Measurements from ENCODE around the gene RBM23. TPM values are rescaled to one million over a fixed set of nuclear protein-coding genes. Genes with fewer than 3 reads are reported as not detected.

Gene RBM23
- total RNA-seq, 1 donor from 2014 or later = 102 TPM

- Mint-ChIP-seq H3K4me1 (ENCODE audit: unreplicated experiment) (peaks cover 21% of the 10 kb centered on the region), H3K36me3 (peaks cover 3% of the 10 kb centered on the region), H3K9me3 (no peaks in the 10 kb centered on the region), H3K4me3 (peak overlapping the region; percentile 73), H3K27ac (peak overlapping the region; percentile 84), H3K27me3 (no peaks in the 10 kb centered on the region)
- DNase-seq (ENCODE audit: extremely low spot score, unreplicated experiment) = no peak
- no peak for TF ChIP-seq CTCF (conservative IDR thresholded peaks at IDR 0.05)
Observed at GRCh38 chr14:22847661-22848341, 71.1 kb downstream of the RBM23 start.

GRCh38 chr14:22846811-22847307 is 72.1 kb downstream of the RBM23 start:
- peaks cover 19% of the 10 kb centered on the region for H3K4me1 Mint-ChIP-seq (ENCODE audit: unreplicated experiment)
- H3K9me3 Mint-ChIP-seq = no peaks in the 10 kb centered on the region
- H3K36me3 Mint-ChIP-seq = peaks cover 3% of the 10 kb centered on the region
- no peaks in the 10 kb centered on the region for H3K27me3 Mint-ChIP-seq
- no peak overlapping the region for H3K27ac Mint-ChIP-seq
- no peak for TF ChIP-seq CTCF (conservative IDR thresholded peaks at IDR 0.05)
- no peak for DNase-seq (ENCODE audit: extremely low spot score, unreplicated experiment)
- no peak overlapping the region for H3K4me3 Mint-ChIP-seq

- H3K36me3 Mint-ChIP-seq = peaks cover 8% of the 10 kb centered on the region
- no peak for TF ChIP-seq CTCF (conservative IDR thresholded peaks at IDR 0.05)
- no peak overlapping the region for H3K27ac Mint-ChIP-seq
- no peak overlapping the region for H3K4me3 Mint-ChIP-seq
- peaks cover 19% of the 10 kb centered on the region for H3K4me1 Mint-ChIP-seq (ENCODE audit: unreplicated experiment)
- H3K9me3 Mint-ChIP-seq = no peaks in the 10 kb centered on the region
- DNase-seq (ENCODE audit: extremely low spot score, unreplicated experiment) = no peak
- no peaks in the 10 kb centered on the region for H3K27me3 Mint-ChIP-seq
Observed at GRCh38 chr14:22845821-22846625, 72.9 kb downstream of the RBM23 start.

- H3K27ac Mint-ChIP-seq = no peak overlapping the region
- TF ChIP-seq CTCF (conservative IDR thresholded peaks at IDR 0.05) = no peak
- H3K4me1 Mint-ChIP-seq (ENCODE audit: unreplicated experiment) = peaks cover 19% of the 10 kb centered on the region
- H3K36me3 Mint-ChIP-seq = peaks cover 8% of the 10 kb centered on the region
- H3K27me3 Mint-ChIP-seq = no peaks in the 10 kb centered on the region
- H3K9me3 Mint-ChIP-seq = no peaks in the 10 kb centered on the region
- no peak for DNase-seq (ENCODE audit: extremely low spot score, unreplicated experiment)
- H3K4me3 Mint-ChIP-seq = no peak overlapping the region
Observed at GRCh38 chr14:22845103-22845394, 73.9 kb downstream of the RBM23 start.

- Mint-ChIP-seq H3K27ac (no peak overlapping the region), H3K4me1 (ENCODE audit: unreplicated experiment) (peaks cover 19% of the 10 kb centered on the region), H3K36me3 (peaks cover 8% of the 10 kb centered on the region), H3K9me3 (no peaks in the 10 kb centered on the region), H3K27me3 (no peaks in the 10 kb centered on the region), H3K4me3 (no peak overlapping the region)
- TF ChIP-seq CTCF (conservative IDR thresholded peaks at IDR 0.05) = no peak
- DNase-seq (ENCODE audit: extremely low spot score, unreplicated experiment) = no peak
Observed at GRCh38 chr14:22844221-22845102, 74.5 kb downstream of the RBM23 start.

Other genes starting within 250 kb of the RBM23 start
- 137 and 160 TPM in 2 replicates for gene OXA1L, start 152.5 kb downstream of the RBM23 start, total RNA-seq (ENCODE audit: low replicate concordance)
- 9.7 and 31.6 TPM in 2 replicates for gene SLC7A7, start 103.7 kb downstream of the RBM23 start, total RNA-seq (ENCODE audit: low replicate concordance)
- 88.5 and 96.6 TPM in 2 replicates for gene MRPL52, start 89.3 kb downstream of the RBM23 start, total RNA-seq (ENCODE audit: low replicate concordance)
- 115 and 137 TPM in 2 replicates for gene MMP14, start 82.6 kb downstream of the RBM23 start, total RNA-seq (ENCODE audit: low replicate concordance)
- 52.3 and 91.8 TPM in 2 replicates for gene LRP10, start 47.4 kb downstream of the RBM23 start, total RNA-seq (ENCODE audit: low replicate concordance)
- gene REM2, start 35.9 kb downstream of the RBM23 start, total RNA-seq (ENCODE audit: low replicate concordance) = 1.4 and 2.0 TPM in 2 replicates
- gene PRMT5, start 10.2 kb upstream of the RBM23 start, total RNA-seq (ENCODE audit: low replicate concordance) = 78.0 and 134 TPM in 2 replicates
- 17.3 and 40.7 TPM in 2 replicates for gene HAUS4, start 37.9 kb upstream of the RBM23 start, total RNA-seq (ENCODE audit: low replicate concordance)
- 42.8 and 56.1 TPM in 2 replicates for gene AJUBA, start 63.4 kb upstream of the RBM23 start, total RNA-seq (ENCODE audit: low replicate concordance)
- gene C14orf93, start 91.0 kb upstream of the RBM23 start, total RNA-seq (ENCODE audit: low replicate concordance) = 10.2 and 12.6 TPM in 2 replicates
- gene PSMB5, start 115.8 kb upstream of the RBM23 start, total RNA-seq (ENCODE audit: low replicate concordance) = 153 and 177 TPM in 2 replicates
- gene PSMB11, start 123.1 kb upstream of the RBM23 start, total RNA-seq (ENCODE audit: low replicate concordance) = not detected in 2 replicates
- gene CDH24, start 138.4 kb upstream of the RBM23 start, total RNA-seq (ENCODE audit: low replicate concordance) = 7.9 and 20.4 TPM in 2 replicates
- gene ACIN1, start 176.0 kb upstream of the RBM23 start, total RNA-seq (ENCODE audit: low replicate concordance) = 214 and 342 TPM in 2 replicates
- gene C14orf119, start 176.4 kb upstream of the RBM23 start, total RNA-seq (ENCODE audit: low replicate concordance) = 53.0 and 67.2 TPM in 2 replicates
- gene CIROP, start 185.8 kb upstream of the RBM23 start, total RNA-seq (ENCODE audit: low replicate concordance) = 0.19 and 0.40 TPM in 2 replicates
- not detected in 2 replicates for gene CEBPE, start 200.1 kb upstream of the RBM23 start, total RNA-seq (ENCODE audit: low replicate concordance)